Bronchus fibroblast of lung (primary cell): ENCODE measurements around the gene TMIGD3. TPM values are rescaled to one million over a fixed set of nuclear protein-coding genes. Genes with fewer than 3 reads are reported as not detected.

Experiments used
- total RNA-seq: library from RNA; depleted of rRNA; stranded (reverse); fragments of >200 nt; gene quantifications from 2 replicates; pipeline ENCODE4 v1.2.3, GENCODE V29; 2015

TMIGD3 gene
- 0.34 TPM in 1 of 2 replicates, not detected in the other for total RNA-seq

DNA sequence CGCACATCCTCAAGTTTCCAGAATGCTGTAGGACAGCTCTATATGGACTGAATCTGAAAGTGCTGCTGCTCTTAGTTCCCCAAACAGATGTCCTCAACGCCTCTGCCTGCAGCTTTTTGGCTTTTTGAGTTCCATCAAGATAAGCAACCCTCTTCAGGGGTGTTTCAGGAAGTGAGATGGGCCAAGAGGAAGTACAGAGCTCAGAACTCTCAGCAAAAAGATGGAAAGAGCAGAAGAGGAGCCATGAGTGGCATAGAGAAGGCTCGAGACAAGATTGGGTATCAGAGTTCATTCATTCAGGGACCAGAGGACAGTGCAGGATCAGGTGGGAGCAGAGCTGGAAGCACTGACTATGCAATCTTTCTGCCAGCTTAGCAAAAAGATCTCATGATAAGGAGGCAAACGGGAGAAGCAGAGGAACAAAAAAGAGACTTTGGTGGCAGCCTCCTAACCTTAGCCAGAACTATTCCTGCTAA, at the start of gene TMIGD3, which contains the start of gene ADORA3:
Gene TMIGD3 (minus strand): TSS at position 49 of the 476 bp plus-strand sequence. CDS start 279 bp downstream, outside the sequence.
Gene ADORA3 (minus strand): TSS at position 49 of the 476 bp plus-strand sequence. CDS start 279 bp downstream, outside the sequence.

DNA sequence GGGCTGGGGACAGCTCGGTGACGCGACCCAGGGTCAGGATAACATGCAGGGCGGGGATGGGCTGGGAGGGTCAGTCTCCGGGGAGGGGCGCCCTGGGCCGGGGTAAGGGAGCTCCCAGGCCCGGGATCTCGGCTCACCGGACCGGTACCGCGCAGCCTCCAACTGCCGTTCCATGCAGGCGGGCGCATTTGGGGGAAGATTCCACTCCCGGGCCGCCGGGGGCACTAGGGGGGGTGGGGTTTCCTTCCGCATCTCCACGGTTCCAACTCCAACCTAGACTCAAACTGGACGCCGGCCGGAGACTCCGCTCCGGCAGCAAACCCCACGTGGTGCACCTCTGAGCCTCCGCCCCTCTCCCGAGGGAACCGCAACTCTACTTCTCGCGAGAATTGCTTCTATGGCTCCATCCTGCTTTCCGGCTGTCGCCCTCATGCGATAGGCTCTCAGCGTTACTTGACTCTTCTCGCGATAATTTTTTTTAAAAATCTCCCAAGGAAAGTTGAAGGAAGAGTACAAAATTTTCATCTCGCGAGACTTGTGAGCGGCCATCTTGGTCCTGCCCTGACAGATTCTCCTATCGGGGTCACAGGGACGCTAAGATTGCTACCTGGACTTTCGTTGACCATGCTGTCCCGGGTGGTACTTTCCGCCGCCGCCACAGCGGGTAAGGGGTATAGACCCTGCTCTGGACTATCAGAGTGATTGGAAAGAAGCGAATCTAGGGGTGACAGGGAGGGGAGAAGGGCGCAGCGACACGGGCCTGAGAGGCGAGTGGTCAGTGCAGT, 54.3 kb downstream of the TMIGD3 start, which contains the start of the genes ATP5PB and WDR77:
Gene ATP5PB (plus strand): TSS at position 547 of the 785 bp plus-strand sequence. CDS start 78 bp downstream, at position 625.
Gene WDR77 (minus strand): TSS at position 339 of the 785 bp plus-strand sequence. CDS start 87 bp downstream, at position 252.

Other genes with a start within 250 kb of the TMIGD3 start
- not detected in 2 replicates for gene CHIA, start 212.8 kb downstream of the TMIGD3 start, total RNA-seq
- 0.15 and 0.67 TPM in 2 replicates for gene OVGP1, start 75.9 kb downstream of the TMIGD3 start, total RNA-seq
- 40.1 and 46.6 TPM in 2 replicates for gene WDR77, start 54.4 kb downstream of the TMIGD3 start, total RNA-seq
- 234 and 254 TPM in 2 replicates for gene ATP5PB, start 54.2 kb downstream of the TMIGD3 start, total RNA-seq
- gene C1orf162, start 29.6 kb downstream of the TMIGD3 start, total RNA-seq: under 0.01 and 0.17 TPM in 2 replicates
- not detected in 2 replicates for gene ADORA3, start within 50 bp of the TMIGD3 start, total RNA-seq
- gene RAP1A, start 116.2 kb upstream of the TMIGD3 start, total RNA-seq: 17.7 and 19.8 TPM in 2 replicates
- gene INKA2, start 235.8 kb upstream of the TMIGD3 start, total RNA-seq: 1.3 and 1.5 TPM in 2 replicates